Spinal cord (tissue), 10 donors: ENCODE data around the gene LRTM1. TPM values are rescaled to one million over a fixed set of nuclear protein-coding genes. Genes with fewer than 3 reads are reported as not detected.

ENCODE experiments used
- DNase-seq, 6 donors: peaks; one replicate each; pipeline versions ENCODE4 v3.0.0 to v3.0.0-alpha.2; 2013 to 2015; ENCODE audit warnings: low spot score in 6 of 6, low read depth in 4 of 6
- H3K27ac ChIP-seq: one replicate; pipeline ENCODE4 v1.5.1; 2013; ENCODE audit warnings: low read depth, low read length, control low read depth
- H3K27me3 ChIP-seq: one replicate; pipeline ENCODE4 v1.6.1; 2013; ENCODE audit warnings: low read length; ENCODE audit not compliant: control insufficient read depth, insufficient read depth
- H3K36me3 ChIP-seq: one replicate; pipeline ENCODE4 v1.6.1; 2013; ENCODE audit warnings: low read length; ENCODE audit not compliant: control insufficient read depth, insufficient read depth
- H3K4me1 ChIP-seq: one replicate; pipeline ENCODE4 v1.6.1; 2013; ENCODE audit warnings: low read length; ENCODE audit not compliant: control insufficient read depth, insufficient read depth
- H3K4me3 ChIP-seq: one replicate; pipeline ENCODE4 v1.5.1; 2013; ENCODE audit warnings: low read depth, low read length, control low read depth
- H3K9me3 ChIP-seq: one replicate; pipeline ENCODE4 v1.6.1; 2013; ENCODE audit warnings: low read length; ENCODE audit not compliant: control insufficient read depth, insufficient read depth
- WGBS: methylation state at CpG from one replicate; pipeline ENCODE4 v1.1.5; 2013; ENCODE audit warnings: missing lambda C conversion rate; ENCODE audit not compliant: insufficient coverage; 5-methylcytosine and 5-hydroxymethylcytosine counted together
- polyA plus RNA-seq, 2 donors: library from polyadenylated mRNA; unstranded; fragments of 120-200 nt; gene quantifications; one replicate each; pipeline ENCODE4 v1.2.1, GENCODE V29; 2013; ENCODE audit not compliant: insufficient read length in 2 of 2
- total RNA-seq, 2 donors: library from RNA; depleted of rRNA in 1 of 2; stranded (reverse); fragments of 120-200 nt in 1 of 2; fragments of >200 nt in 1 of 2; gene quantifications; one replicate each; pipeline versions ENCODE4 v1.2.3 to v1.2.4, GENCODE V29; 2013 to 2014
- donor health status: healthy.

Gene LRTM1
- total and polyA plus RNA-seq, 4 donors: 0.17 to 0.44 TPM; not detected in 2

- Histone ChIP-seq H3K4me3 (no peak overlapping the region), H3K4me1 (no peaks in the 10 kb centered on the region), H3K27me3 (no peaks in the 10 kb centered on the region), H3K27ac (no peak overlapping the region), H3K9me3 (no peaks in the 10 kb centered on the region), H3K36me3 (no peaks in the 10 kb centered on the region)
- over 99% methylated on average over 11 of the region's 12 CpGs for WGBS
- no peak for DNase-seq
These were observed 9.3 kb downstream of the LRTM1 start for GRCh38 chr3:54918516-54918915.

GRCh38 chr3:54917862-54918261, 10.0 kb downstream of the LRTM1 start:
- Histone ChIP-seq H3K27ac (no peak overlapping the region), H3K4me3 (no peak overlapping the region), H3K9me3 (no peaks in the 10 kb centered on the region), H3K36me3 (no peaks in the 10 kb centered on the region), H3K4me1 (no peaks in the 10 kb centered on the region), H3K27me3 (no peaks in the 10 kb centered on the region)
- DNase-seq: no peak
- no CpG with 5 or more reads among the region's 4 CpGs for WGBS

GRCh38 chr3:54917174-54917573, 10.7 kb downstream of the LRTM1 start:
- Histone ChIP-seq H3K27me3 (no peaks in the 10 kb centered on the region), H3K4me1 (no peaks in the 10 kb centered on the region), H3K36me3 (no peaks in the 10 kb centered on the region), H3K4me3 (no peak overlapping the region), H3K9me3 (no peaks in the 10 kb centered on the region), H3K27ac (no peak overlapping the region)
- WGBS: no CpG with 5 or more reads among the region's 2 CpGs
- DNase-seq: no peak

GRCh38 chr3:54916732-54917131, 11.1 kb downstream of the LRTM1 start:
- Histone ChIP-seq H3K9me3 (no peaks in the 10 kb centered on the region), H3K4me3 (no peak overlapping the region), H3K27me3 (no peaks in the 10 kb centered on the region), H3K4me1 (no peaks in the 10 kb centered on the region), H3K27ac (no peak overlapping the region), H3K36me3 (no peaks in the 10 kb centered on the region)
- no peak for DNase-seq

- Histone ChIP-seq H3K36me3 (no peaks in the 10 kb centered on the region), H3K9me3 (no peaks in the 10 kb centered on the region), H3K27ac (no peak overlapping the region), H3K27me3 (no peaks in the 10 kb centered on the region), H3K4me3 (no peak overlapping the region), H3K4me1 (no peaks in the 10 kb centered on the region)
- DNase-seq: no peak
- WGBS: 100% methylated on average over 5 of the region's 8 CpGs
These were observed 11.9 kb downstream of the LRTM1 start for GRCh38 chr3:54915976-54916375.

DNA sequence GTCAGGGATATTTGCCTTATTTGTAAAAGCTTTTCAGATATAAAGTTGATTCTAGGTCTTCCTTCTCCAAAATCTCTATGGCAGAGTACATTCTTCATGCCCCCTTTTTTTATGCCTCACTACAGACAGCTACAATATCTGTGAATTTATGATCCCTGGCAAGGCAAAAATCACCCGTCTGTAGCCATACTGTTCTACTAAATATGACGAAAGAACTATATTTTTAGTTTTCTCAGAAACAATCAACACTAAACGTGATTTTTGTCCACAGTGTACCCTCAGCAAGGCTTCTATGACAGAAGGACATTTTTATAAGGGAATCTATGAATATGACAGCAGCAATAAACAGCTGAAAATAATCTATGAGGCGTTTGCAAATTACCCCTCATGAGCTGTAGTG, 12.7 kb downstream of the LRTM1 start:
- Histone ChIP-seq H3K36me3 (no peaks in the 10 kb centered on the region), H3K4me1 (no peaks in the 10 kb centered on the region), H3K9me3 (no peaks in the 10 kb centered on the region), H3K27ac (no peak overlapping the region), H3K27me3 (no peaks in the 10 kb centered on the region), H3K4me3 (no peak overlapping the region)
- no CpG with 5 or more reads among the region's 4 CpGs for WGBS
- DNase-seq: peak in 1 of 6 donors; percentile 57

DNA sequence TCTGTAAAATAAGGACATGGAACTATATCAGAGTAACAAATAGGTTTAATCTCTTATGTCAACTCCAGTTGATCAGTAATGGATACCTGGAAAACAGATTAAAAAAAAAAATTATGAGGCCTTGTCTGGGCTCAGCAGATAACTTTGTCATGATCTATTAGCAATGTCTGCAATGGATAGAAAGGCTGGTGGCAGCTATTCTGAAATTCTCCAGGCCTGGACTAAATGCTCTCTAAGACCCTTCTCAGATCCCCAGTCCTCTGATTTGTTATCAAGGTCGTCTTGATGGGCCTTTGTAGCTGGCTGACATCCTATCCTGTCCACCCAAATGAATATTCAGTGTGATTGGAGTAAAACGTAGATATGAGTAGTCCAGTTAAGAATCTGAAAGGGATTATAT, 13.7 kb downstream of the LRTM1 start:
- Histone ChIP-seq H3K36me3 (no peaks in the 10 kb centered on the region), H3K4me3 (no peak overlapping the region), H3K27ac (no peak overlapping the region), H3K27me3 (no peaks in the 10 kb centered on the region), H3K4me1 (no peaks in the 10 kb centered on the region), H3K9me3 (no peaks in the 10 kb centered on the region)
- DNase-seq: no peak
- no CpG with 5 or more reads among the region's 2 CpGs for WGBS

- Histone ChIP-seq H3K4me3 (no peak overlapping the region), H3K9me3 (no peaks in the 10 kb centered on the region), H3K36me3 (no peaks in the 10 kb centered on the region), H3K4me1 (no peaks in the 10 kb centered on the region), H3K27ac (no peak overlapping the region), H3K27me3 (no peaks in the 10 kb centered on the region)
- no CpG with 5 or more reads among the region's 2 CpGs for WGBS
- DNase-seq: no peak
These were observed 18.7 kb downstream of the LRTM1 start for GRCh38 chr3:54909191-54909590.

- Histone ChIP-seq H3K9me3 (no peaks in the 10 kb centered on the region), H3K27me3 (no peaks in the 10 kb centered on the region), H3K4me1 (peaks cover 4% of the 10 kb centered on the region), H3K4me3 (no peak overlapping the region), H3K36me3 (no peaks in the 10 kb centered on the region), H3K27ac (no peak overlapping the region)
- no peak for DNase-seq
- WGBS: 100% methylated on average over 2 of the region's 2 CpGs
These were observed 21.1 kb downstream of the LRTM1 start for GRCh38 chr3:54906763-54907162.

DNA sequence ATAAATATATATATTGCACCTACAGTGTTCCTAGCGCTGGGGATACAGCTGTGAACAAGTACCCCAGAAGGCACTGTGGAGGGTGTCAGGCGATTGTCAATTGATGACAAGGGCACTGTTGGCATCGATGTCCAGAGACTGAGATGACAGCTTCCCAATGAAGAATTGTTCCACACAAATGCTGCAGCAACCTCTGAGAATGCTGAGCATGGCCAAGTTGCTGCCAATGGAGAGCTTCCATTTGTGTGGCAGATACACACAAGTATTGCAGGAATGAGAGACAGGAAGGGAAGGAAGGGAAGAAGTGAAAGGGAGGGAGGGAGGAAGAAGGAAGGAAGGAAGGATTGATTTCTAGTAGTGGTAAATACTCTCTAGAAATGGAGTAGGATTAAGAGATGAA, 21.9 kb downstream of the LRTM1 start:
- no peaks in the 10 kb centered on the region for H3K27me3 ChIP-seq
- 81% methylated on average over 2 of the region's 3 CpGs for WGBS
- no peaks in the 10 kb centered on the region for H3K36me3 ChIP-seq
- H3K9me3 ChIP-seq: no peaks in the 10 kb centered on the region
- H3K4me1 ChIP-seq: peaks cover 6% of the 10 kb centered on the region
- H3K27ac ChIP-seq: no peak overlapping the region
- DNase-seq: no peak
- no peak overlapping the region for H3K4me3 ChIP-seq
